Esophagus squamous epithelium (tissue), 4 donors: ENCODE results near the gene NHLRC2.

ENCODE experiments used
- CTCF ChIP-seq, 6 experiments: fragments of 450-650 bp in 4 of 6; fragments of 200-600 bp in 2 of 6; sonication (generic) in 2 of 6; IDR thresholded peaks; one replicate each; pipeline ENCODE4 v1.5.1; 2016 to 2019; ENCODE audit warnings: antibody characterized with exemption in 6 of 6, mild to moderate bottlenecking in 4 of 6, moderate library complexity in 4 of 6
- POLR2A ChIP-seq, 4 donors: fragments of 450-650 bp; IDR thresholded peaks; one replicate each; pipeline ENCODE4 v1.6.1; 2017; ENCODE audit warnings: antibody characterized with exemption in 4 of 4, mild to moderate bottlenecking in 4 of 4, moderate library complexity in 3 of 4

- TF ChIP-seq CTCF (IDR thresholded peaks at IDR 0.05), result no peak
- no peak for TF ChIP-seq POLR2A (IDR thresholded peaks at IDR 0.05)
Observed at GRCh38 chr10:113933894-113934532, 79.6 kb downstream of the NHLRC2 start.
